Left renal cortex interstitium (tissue), 4 donors: ENCODE results near the gene KIF3C. TPM values are rescaled to one million over a fixed set of nuclear protein-coding genes. Genes with fewer than 3 reads are reported as not detected.
"Not testable (repeated sequence)": the region's sequence is repeated elsewhere in the genome, so short reads cannot be mapped to it uniquely, and the experiment has no call there.

Source experiments
- DNase-seq, 4 donors: peaks; one replicate each; pipeline ENCODE4 v3.0.0-alpha.2; 2013; ENCODE audit warnings: low read depth in 4 of 4, low spot score in 2 of 4, missing footprints in 1 of 4
- polyA plus RNA-seq, 4 donors: library from polyadenylated mRNA; unstranded; fragments of 120-200 nt; gene quantifications; one replicate each; pipeline ENCODE4 v1.2.1, GENCODE V29; 2013; ENCODE audit not compliant: insufficient read length in 4 of 4

The KIF3C gene
- polyA plus RNA-seq, 4 donors, result 16.8 to 19.4 (median 19.0) TPM

DNA sequence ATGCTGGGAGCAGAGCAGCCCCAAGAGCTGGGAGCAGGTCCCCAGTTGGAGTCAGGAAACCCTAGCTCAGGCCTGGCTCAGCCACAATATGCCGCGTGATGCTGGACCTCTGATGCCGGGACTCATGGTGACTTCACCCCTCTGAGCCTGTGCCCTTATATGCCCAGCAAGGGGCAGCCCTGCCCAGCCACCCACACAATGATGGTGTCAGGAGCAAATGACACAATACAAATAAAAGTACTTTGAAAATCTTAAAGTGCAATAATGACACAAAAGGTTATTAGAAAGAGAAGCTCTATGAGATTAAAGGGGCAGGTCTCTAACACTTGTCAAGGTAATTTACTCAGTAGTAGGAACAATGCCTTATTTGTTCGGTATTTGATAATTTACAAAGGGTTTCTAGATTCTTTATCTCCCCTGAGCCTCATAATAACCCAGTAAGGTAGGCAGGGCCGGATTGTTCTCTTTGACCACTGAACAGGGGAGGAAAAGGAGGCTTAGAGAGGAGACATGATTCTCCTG lies 18.3 kb upstream of the KIF3C start:
- no peak for DNase-seq

- DNase-seq, result not testable (repeated sequence)
Observed at GRCh38 chr2:25999406-25999805, 17.1 kb upstream of the KIF3C start.

DNA sequence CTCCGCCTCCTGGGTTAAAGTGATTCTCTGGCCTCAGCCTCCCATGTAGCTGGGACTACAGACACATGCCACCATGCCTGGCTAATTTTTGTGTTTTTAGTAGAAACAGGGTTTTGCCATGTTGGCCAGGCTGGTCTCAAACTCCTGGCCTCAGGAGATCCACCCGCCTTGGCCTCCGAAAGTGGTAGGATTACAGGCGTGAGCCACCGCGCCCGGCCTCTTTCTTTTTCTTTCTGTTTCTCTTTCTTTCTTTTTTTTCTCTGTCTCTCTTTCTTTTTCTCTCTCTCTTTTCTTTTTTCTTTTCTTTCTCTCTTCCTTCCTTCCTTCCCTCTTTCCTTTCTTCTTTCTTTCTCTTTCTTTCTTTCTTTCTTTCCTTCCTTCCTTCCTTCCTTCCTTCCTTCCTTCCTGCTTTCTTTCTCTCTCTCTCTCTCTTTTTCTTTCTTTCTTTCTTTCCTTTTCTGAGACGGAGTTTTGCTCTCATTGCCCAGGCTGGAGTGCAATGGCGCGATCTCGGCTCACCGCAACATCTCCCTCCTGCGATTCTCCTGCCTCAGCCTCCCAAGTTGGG lies 16.6 kb upstream of the KIF3C start:
- DNase-seq, result not testable (repeated sequence)

DNA sequence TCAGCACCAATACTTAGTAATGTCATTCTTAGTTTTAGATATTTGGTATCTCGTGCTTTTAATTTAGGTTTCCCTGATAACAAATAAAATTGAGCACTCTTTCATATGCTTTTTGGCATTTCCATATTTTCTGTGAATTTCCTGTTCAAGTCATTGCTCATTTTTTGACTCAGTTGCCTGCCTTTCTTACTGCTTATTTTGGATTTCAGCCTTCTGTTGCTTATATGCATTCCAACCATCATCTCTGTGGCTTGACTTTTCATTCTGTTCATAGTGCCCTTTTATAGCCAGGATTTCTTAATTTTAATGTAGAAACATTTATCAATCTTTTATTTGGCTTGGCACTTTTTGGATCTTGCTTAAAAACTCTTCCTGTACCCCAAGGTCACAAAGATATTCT lies 14.5 kb upstream of the KIF3C start:
- DNase-seq, result no peak

- no peak for DNase-seq
Observed at GRCh38 chr2:25994509-25994908, 12.2 kb upstream of the KIF3C start.

DNA sequence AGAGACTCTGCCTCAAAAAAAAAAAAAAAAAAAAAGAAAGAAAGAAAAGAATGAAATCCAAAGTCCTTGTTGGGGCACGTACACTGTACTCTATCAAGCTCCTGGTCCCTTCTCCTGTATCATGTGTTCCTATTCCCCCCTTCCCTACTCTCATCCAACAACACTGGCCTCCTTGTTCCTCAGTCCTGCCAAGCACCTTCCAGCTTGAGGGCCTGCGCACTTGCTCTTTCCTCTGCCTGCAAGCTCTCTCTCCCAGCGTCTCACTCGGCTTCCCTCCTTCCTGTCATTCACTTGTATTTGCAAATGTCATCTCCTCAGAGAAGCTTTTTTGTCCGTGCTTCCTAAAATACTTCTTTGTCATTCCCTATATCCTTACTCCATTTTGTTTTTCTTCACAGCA lies 10.8 kb upstream of the KIF3C start:
- no peak for DNase-seq

GRCh38 chr2:25992556-25992955 lies 10.3 kb upstream of the KIF3C start:
- DNase-seq, result no peak

GRCh38 chr2:25991965-25992364 lies 9.7 kb upstream of the KIF3C start:
- DNase-seq, result no peak

GRCh38 chr2:25989154-25989553 lies 6.9 kb upstream of the KIF3C start:
- DNase-seq, result no peak

- DNase-seq, result no peak
Observed at GRCh38 chr2:25988134-25988533, 5.8 kb upstream of the KIF3C start.

GRCh38 chr2:25983735-25984134 lies 1.4 kb upstream of the KIF3C start:
- DNase-seq, result no peak

DNA sequence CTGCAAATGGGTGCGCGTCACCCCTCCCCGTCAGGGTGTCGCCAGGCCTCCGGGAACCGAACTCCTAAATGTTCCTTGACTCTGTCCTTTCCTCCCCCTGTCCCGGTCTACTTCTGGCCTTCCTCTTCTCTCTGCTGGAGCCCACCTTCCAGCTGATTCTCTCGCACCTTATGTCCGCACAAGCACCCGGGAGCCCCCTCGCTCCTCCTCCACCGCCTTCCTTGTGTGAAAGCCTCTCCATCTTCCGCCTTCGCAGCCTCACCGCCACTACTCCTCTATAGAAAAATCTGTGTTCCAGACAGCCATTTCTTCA lies 627 bp upstream of the KIF3C start:
- peak in 1 of 4 donors; percentile 23 for DNase-seq

DNA sequence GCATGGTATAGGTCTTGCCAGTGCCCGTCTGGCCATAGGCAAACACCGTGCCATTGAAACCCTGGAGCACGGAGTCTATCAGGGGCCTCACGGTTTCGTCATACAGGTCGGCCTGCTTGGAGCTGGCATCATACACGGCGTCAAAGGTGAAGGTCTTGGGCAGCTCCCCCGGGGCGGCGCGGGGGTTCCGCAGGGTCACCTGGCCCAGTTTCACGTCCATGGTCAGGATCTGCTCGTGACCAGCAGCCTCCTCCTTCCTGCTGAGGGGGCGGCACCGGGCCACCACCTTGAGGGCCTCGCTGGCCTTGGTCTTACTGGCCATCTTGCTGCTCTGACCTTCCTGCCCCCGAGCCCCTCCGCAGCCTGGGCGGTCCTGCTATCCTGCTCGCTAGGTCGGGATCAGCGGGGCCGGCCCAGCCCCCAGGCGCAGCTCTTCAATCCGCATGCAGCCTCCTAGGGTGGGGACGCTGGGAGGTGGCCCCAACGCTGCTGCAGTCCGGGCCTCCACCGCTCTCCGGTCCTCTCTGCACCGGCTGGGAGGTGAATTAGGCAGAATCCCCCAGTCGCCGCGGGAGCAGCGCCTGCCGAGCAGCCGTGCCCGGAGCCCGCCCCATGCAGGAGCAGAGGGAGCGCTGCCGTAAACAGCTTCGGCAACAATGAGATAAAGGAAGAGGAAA lies 563 bp downstream of the KIF3C start:
- DNase-seq, result no peak

DNA sequence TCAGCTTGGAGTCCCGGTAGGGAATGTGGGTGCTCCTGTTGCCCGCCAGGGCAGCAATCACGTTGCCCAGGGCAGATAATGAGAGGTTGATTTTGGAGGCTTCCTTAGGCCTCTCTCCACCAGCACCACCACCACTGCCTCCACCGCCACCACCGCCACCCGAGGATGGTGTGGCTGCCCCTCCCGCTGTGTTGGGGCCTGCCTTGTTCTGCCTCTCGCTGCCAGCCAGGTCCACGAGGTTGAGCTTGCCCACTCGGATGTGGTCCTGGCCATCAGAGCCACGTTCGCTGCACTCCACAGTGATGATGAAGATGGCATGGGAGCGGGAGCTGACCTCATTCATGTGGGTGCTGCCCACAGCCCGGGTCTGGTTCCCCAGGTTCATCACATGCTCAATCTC lies 1.3 kb downstream of the KIF3C start:
- no peak for DNase-seq

DNA sequence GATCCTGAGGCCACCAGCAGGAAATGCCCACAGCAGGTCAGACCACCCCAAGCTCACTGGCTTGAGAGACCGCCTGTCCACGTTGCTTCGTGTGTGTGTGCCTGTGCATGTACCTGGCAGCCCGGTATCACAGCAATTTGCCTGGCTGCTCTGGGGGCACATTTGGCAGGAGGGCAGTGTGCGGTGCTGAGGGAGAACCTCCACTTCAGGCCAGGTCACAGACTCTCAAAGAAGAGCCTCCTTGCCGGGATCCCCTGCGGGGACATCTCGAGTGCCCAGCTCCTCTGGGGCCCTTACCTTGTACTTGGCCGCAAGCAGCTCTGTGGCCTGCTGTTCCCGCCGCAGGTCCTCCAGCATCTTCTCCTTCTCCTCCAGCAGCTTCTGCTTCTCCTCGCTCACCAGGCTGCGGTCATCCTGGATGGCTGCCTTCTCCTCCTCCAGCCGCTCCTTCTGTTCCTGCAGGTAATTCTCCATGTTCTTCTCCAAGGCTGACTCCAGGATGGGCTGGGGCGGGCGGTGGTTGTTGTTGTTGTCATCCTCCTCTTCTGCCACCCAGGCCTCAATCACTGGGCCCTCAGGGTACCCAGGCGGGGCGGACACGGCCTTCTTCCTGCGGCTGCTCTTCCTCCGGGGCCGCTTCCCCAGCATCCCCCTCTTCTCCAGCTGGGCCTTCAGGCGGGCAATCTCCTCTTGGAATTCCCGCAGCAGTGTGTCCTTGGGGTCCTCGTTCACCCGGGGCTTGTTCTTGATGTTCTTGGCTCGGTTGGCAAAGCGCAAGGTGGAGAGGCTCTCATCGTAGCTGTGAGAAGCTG lies 2.0 kb downstream of the KIF3C start:
- DNase-seq, result no peak

DNA sequence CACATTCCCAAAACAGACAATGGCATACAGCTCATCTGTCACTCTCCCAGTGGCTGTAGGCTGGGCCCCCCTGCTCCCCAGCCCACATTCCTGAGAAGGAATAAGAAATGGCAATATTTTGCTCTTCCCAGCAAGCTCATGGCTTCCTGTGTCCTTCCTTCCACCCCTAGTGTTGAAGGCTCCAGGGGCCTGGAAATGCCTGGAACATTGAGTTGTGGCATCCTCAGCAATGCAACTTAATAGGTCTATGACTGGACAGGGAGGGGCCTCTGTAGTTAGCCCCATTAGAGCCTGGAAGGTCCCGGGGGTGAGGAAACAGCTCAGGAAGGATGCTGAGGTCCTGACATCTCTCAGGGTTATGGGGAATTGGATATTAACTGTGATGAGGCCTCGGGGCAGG lies 3.3 kb downstream of the KIF3C start:
- DNase-seq, result no peak

- no peak for DNase-seq
Observed at GRCh38 chr2:25977768-25978167, 4.5 kb downstream of the KIF3C start.

DNA sequence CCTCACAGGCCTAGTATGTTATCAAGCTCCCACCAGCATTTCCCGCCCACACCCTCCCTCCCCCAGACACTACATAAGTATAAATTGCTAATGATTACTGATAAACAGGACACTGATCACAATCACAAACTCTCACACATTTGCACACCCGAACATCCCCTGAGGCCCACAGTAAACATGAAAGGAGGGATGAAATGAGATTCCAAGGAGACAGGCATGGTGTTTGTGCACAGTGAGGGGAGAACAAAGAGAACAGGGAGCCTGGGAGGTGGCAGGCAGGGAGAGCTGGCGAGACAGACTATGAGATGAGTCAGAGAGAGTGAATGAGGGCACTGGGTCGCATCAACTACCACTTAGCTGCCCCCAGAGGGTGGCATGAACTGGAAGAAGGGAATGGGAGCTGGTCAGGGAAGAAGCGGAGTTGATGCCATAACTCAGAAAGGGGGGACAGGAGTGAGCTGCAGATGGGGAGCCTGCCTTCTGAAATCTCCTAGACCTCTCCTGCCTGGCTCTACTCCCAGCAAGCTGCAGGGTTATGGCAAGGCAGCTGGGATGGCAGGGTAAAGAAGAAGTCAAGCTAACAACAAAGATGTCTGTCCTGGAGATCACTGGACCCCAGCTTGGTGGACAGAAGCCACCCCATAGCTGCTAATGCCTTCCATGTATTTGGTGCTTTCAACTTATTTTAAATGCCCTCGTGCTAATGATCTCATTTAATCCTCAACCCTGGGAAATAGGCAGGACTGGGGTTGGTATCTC lies 5.1 kb downstream of the KIF3C start:
- DNase-seq, result no peak

- DNase-seq, result no peak
Observed at GRCh38 chr2:25972049-25972823, 10.1 kb downstream of the KIF3C start.

DNA sequence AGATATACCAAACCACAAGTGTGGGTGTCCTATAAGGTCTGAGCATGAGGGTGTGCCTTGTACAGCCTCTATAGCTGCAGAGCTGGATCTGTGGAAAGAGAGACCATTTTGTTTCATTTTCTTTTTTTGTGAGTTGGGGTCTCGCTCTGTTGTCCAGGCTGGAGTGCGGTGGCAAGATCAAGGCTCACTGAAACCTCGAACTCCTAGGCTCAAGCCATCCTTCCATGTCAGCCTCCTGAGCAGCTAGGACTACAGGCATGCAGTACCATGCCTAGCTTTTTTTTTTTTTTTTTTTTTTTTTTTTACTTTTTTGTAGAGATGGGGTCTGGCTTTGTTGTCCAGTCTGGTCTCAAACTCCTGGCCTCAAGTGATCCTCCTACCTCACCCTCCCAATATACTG lies 10.7 kb downstream of the KIF3C start:
- no peak for DNase-seq
